ENCODE measurements around the gene NDUFB10.
A peak's percentile ranks its signal among the peaks of the same experiment; 100 is the strongest.
"Not testable (repeated sequence)": the region's sequence is repeated elsewhere in the genome, so short reads cannot be mapped to it uniquely, and the experiment has no call there.

NDUFB10 gene

DNA sequence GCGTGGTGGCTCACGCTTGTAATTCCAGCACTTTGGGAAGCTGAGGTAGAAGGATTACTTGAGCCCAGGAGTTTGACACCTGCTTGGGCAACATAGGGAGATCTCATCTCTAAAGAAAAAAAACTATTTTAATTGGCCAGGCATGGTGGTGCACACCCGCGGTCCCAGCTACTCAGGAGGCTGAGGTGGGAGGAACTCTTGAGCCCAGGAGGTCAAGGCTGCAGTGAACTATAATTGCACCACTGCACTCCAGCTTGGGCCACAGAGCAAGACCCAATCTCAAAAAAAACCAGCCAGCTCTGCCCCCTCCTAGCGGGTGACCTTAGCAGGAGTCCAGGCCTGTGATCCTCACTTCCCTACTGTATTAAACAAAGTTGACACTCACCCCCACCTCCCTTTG lies 35.2 kb upstream of the NDUFB10 start:
- DNase-seq (ENCODE audit: low read depth in 2 of 2), result no peak

DNA sequence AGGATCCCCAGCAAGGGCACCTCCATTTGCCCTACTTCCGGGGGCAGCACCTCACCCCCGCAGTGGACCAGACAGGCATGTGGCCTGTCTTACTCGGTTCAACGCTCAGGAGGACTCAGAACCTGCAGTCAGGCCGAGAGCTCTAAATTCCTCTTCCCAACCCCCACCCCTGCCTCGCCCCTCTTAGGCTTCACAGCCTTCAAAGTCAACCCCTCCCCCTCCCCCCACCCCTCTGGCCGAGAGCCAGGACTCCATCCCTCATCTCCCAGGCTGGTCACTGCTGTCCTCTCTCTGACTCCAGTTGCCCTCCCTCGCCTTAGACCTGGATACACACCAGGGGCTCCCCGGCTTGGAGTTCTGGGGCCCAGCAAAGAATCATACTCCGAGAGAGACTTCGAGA lies 33.1 kb upstream of the NDUFB10 start:
- no peak for DNase-seq (ENCODE audit: low read depth in 2 of 2)

DNA sequence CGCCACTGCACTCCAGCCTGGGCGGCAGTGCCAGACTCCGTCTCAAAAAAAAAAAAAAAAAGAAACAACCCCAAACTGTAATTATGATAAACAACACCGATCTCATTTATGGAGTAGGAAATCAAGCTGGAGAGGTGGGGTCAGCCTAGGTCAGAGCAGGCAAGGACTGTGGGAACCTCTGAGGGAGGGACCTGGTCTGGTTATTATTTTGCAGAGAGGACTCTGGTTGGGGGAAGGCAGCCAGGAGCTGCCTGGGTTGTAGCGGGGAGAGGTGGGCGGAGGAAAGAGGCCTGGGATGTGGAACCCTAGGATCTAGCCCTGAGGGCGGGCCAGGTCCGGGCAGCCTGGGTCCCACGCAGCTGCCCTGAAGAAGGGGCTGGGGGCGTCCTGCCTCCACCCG lies 30.2 kb upstream of the NDUFB10 start:
- DNase-seq (ENCODE audit: low read depth in 2 of 2), result no peak

DNA sequence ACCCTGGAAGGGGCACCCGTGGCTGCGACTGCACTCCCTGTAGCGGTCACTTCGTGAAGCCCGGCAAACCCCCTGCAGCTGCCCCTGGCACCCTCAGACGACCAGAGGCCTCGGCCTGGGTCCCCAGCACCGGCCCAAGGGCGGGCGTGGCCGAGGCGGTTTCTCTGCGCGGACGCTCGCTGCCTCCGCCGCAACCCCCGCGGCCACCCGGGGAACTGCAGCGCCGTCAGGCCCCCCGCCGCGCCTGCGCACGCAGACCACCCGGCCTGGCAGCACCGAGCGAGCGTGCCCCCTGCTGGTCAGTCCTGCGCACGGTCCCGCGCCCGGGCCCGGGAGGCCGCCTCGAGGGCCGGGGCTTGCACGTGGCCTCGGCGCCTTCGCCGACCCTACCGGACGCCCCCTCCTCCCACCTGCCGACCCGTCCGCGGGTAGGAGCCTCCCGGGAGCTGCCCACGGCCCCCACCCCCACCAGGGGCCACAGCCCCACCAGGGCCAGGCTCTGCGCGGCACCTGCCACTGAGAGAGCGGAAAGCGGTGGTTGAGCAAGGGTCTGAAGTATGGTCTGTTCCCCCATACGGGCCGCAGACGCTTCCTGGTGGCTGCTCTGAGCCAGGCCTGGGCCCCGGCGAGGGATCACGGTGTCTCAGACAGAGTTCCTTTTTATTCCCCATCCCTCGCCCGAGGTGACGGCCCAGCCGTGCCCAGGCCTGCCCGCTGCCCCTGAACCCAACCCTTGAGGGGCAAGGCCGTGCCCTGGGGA lies 29.6 kb upstream of the NDUFB10 start:
- DNase-seq (ENCODE audit: low read depth in 2 of 2), result peak; percentile 82 to 89

DNA sequence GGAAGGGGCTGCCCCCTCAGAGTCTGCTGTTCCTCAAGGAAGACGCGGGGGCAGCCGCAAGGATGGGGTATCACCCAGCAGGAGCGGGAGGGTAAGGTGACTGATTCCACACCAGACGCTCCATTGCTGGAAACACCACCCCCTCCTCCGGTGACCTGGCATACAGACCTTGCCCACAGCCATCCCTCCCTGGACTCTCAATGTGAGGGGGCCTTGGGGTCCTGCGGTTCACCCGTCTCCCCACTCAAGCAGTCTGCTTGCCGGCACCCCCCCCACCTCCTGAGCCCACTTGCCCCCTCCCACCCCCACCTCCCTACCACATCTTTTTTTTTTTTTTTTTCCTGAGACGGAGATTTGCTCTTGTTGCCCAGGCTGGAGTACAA lies 29.0 kb upstream of the NDUFB10 start:
- no peak for DNase-seq (ENCODE audit: low read depth in 2 of 2)

DNA sequence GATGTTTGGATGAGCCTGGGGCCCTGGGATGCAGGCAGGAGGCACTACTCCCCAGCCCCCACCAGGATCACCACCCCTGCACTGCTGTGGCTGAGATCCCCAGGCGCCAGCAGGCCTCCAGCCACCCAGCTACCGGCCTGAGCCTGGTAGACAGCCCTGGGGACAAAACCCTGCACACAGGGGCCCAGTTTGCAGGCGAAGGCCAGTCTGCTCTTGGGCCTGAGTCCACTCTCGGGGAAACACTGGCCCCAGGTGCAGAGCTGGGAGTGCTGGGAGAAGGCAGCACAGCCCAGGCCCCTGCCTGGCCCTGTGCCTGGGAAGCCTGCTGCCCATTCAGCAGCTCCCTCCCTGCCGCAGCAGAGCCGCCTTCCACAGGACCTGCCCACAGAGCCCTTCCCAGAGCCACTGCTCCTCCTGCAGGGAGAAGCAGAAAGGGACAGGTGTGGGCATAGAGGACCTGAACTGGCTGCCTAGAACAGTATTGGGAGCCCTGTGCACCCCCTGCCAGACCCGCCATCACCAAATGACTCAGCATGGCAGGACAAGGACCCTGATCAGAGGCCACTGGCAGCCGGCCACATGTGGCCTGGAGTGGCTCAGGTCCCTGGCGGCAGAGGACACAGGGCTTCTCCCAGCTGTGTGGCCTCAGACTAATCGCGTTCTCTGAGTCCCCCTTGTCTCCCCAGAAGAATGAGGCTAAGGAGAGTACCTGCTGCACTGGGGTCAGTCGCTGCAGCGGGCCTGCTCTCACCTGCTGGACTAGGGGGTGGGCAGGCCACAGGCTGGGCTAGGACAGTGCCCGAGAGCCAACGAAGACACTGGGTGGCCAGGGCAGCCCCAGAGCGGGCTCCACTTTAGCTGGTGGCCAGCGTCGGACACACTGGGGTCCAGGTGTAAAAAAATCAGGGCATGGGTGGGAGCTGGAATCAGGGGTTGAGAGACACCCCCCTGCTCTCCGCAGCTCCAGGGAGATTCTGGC lies 27.0 kb upstream of the NDUFB10 start:
- DNase-seq (ENCODE audit: low read depth in 2 of 2), result no peak

DNA sequence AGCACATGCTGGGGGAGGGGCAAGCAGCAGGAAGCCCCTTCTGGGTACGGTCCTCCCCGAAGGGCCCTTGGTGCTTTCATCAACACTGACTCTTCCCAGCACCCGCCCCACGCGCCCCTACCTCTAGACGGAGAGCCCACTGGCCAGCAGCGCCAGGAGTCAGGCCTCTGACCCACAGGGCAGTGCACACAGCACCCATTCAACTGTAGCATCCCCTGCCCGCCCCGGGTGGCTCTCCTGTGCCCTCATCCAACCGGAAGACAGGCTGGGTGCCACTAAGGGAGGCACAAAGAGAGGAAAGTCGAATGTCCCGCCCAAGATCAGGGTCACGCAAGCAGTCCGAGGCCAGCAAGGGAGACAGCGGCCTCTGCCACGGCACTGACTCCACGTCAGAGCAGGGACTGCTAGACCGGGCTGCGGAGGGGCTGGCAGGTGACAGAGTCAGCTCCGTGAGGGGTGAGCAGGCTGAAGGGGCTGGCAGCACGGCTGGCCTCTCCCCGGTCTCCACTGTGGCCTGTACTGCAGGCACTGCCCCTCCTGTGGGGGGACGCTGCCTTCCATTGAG lies 26.2 kb upstream of the NDUFB10 start:
- DNase-seq (ENCODE audit: low read depth in 2 of 2), result no peak

DNA sequence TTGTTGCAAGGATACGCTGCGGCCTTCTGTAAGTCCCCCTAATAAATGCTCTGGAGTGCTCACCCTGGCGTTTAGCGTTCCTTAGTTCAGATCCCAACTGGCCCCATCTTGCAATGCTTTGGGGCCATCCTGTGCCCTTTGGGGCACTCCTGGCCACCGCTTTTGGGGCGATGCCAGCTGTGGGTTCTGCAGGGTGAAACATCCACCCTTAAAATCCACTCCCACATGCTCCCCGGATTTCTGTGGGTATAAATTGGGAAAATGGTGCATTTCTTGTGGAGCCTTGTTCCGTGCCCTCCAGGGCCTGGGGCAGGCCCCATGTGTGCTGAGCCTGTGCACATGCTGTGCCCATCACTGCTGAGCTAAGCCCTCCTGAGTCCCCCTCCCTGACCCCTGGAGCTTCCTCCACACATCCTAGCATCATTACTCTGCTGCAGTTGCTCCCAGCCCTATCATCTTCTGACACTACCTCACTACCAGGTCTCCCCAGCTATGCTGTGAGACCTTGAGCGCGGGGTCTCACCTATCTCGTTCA lies 22.3 kb upstream of the NDUFB10 start:
- no peak for DNase-seq (ENCODE audit: low read depth in 2 of 2)

DNA sequence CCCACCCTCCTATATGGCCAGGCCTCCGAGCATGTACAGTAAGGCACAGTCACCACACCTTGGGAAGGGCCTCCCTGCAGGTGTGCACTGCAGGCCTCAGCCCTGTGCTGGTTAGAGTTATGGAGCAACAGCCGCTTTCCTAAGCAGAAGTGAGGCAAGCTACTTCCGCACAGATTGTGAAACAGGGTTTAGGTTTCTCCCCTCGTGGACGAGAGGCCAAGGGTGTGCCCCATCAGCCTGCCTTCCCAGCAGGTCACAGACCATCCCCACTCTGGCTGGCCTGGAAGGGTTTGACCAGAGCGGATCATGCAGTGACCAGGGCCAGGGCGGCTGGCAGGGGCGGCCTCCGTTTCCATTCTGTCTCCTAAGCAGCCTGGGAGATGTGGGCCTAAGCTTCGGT lies 21.0 kb upstream of the NDUFB10 start:
- DNase-seq (ENCODE audit: low read depth in 2 of 2), result no peak

DNA sequence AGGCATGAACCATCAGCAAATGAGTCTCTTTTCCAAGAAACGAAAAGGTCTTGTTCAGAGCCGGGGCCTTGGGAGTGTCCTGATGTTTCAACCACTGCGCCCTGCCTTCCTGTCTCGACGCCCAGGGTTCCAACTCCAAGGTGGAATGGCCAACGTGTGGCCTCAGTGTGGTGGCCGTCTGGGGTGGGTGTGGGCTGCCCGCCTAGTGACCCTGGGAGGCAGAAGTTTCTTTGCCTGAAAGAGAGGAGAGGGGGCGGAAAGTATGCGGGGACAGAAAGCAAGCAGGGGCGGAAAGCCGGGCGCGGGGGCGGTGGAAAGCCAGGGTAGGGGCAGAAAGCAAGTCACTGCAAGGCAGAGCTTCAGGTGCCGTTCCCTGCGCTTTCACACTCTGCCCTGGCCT lies 20.4 kb upstream of the NDUFB10 start:
- no peak for DNase-seq (ENCODE audit: low read depth in 2 of 2)

DNA sequence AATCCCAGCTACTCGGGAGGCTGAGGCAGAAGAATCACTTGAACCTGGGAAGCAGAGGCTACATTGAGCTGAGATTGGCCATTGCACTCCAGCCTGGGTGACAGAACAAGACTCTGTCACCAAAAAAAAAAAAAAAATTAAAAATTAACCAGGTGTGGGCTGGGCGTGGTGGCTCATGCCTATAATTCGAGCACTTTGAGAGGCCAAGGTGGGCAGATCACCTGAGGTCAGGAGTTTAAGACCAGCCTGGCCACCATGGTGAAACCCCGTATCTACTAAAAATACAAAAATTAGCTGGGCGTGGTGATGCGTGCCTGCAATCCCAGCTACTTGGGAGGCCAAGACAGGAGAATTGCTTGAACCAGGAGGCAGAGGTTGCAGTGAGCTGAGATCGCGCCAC lies 19.5 kb upstream of the NDUFB10 start:
- DNase-seq (ENCODE audit: low read depth in 2 of 2), result not testable (repeated sequence)

DNA sequence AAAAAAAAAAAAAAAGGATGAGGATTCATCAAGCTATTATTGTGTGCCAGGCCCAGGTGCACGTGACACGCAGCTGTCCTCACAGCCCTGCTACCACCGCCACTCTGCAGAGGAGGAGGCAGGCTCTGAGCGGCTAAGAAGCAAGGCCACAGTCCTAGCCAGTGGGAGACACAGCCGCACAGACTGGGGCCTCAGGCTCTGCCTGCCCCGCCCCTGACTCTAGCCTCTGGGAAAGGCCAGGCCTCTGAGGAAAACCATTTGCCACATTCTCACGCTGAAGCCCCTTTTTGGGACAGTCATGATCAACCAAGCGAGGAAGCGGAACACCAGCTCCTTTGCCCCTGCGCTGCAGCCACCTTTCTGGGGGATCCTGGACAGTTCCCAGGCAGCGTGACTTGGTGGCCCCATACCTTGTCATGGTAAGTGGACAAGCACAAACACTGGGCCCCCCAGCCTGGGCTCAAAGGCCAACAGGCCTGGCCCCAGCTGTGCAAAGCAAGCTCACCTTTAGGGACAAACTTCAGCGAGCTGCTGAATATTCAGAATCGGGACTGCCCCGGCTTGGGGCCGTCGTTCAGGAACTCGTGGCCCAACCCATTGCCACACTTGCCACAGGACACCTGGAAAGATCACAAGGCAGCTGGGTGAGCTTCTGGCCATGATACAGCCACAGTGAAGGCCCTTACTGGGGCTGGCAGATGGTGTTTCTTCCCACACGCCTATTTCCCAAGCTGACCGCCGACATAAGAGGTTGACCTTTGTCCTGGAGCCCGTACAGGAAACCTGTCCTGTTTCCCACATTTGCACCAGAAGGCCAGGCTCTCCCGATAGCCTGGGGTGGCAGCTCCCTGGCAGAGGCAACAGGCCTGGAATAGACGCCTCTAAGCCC lies 18.8 kb upstream of the NDUFB10 start:
- no peak for DNase-seq (ENCODE audit: low read depth in 2 of 2)

DNA sequence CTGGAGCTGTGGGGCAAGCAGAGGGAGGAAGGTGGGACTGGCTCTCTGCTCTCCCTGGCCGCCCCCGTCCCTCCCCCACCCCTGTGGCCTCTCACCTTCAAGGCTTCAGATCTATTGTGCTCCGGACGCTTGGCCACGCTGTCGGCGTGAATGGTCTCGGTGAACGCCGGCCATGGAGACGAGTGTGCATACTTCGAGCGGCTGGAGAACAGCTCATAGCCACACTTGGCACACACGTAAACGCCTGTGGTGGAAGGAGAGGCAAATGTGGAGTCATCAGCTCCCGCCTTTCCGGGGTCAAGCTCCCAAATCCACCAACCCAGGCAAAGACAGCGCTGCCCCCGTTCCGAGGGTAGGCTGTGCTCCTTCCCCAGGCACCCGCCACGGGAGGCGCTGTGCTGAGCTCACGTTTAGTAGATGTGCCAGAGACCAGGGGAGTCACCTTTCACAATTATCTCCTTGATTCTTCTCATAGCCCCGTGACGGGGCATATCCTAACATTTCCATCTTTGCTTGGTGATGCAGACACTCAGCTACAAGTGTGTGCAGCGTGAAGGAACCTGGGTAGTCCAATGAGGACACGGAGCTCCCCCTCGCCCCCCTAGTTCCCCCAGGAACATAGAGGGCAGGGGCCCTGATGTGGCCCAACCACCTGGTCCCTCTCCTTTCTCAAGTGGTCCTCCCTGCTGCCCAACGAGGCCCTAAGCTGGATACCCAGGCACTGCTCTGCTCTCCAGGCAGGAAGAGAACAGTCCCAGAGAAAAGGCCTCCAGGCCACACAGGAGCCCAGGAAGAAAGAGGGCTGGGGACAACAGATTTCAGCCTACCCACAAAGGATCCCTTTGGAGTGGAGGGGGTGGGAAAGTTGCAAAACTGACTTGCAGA lies 17.9 kb upstream of the NDUFB10 start:
- DNase-seq (ENCODE audit: low read depth in 2 of 2), result no peak

DNA sequence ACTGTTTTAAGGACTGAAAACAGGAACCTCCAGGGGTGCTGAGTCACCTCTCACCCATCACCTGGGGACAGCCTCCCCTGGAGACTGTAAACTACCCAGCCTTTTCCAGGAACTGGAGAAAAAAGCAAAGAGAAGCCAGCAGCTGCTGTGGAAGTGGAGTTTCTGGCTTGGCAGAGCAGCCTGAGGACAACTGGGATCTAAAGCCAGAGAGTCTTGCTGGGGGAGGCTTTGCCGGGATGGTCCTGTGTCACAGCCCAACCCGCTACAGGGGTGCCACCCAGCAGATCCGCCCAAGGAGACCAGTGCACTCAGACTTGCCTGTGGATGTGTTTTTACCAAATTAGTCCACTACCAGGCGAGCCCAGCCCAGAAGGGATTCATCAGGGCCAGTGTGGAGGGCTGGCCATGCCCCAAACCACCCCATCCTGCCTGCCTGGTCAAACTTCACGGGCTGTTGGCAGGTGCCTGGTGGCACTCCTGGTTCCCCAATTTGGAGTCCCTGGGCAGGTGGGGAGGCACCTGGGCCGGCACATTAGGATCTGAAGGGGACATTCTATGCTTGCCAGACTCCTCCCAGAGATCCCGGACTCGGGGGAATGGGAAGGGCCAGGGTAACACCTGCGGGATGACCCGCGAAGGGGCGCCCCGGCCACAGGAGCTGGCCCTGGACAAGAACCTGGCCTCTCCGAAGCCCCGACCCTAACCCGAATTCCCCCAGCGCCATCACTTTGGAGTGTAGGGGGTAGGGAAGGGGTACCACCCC lies 17.1 kb upstream of the NDUFB10 start:
- DNase-seq (ENCODE audit: low read depth in 2 of 2), result no peak

DNA sequence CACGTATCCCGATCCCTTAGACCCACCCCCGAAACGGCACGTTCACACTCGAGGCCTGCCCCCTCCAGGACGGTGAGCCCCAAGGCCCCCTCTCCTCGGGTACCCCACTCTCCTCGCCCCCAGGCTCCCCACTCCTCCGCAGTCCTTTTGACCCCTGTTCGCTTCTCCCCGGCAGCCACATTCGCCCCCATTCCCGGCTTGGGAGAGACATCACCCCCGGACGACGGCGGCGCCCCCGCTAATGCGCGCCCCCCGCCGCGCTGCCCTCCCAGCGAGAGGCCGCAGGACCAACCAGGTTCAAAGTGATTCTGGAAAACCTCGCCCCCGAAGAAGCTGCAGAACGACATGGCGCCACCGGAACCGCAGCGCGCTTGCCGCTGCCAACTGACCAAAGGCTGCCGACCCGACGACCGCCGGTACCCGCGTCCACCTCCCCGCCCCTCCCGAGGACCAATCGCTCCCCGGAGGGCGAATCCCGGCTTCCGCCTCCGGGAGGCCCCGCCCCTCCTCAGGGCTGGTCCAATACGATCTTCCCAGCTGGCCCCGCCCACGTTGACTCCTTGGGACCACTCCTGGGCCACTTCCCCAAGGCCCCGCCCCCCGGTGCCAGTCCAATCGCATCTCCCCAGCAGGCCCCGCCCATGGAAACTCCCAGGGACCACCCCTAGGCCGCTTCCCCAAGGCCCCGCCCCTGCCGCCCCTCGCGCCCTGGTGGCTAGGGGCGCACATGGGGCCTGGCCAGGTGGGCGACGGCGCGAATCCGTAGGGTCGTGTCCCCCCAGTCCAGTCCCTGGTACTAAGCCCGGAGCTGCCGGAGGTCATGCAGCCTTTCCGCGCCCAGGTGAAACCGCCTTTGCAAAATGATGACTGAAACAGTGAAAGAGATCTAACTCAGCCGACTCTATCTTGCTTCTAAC lies 16.3 kb upstream of the NDUFB10 start, which contains the start of gene MSRB1:
Gene MSRB1, minus strand, starts transcription at position 390 of the 917 bp plus-strand sequence. Its CDS starts 43 bp downstream, at position 347.
- DNase-seq (ENCODE audit: low read depth in 2 of 2), result peak; percentile 99 to 100

DNA sequence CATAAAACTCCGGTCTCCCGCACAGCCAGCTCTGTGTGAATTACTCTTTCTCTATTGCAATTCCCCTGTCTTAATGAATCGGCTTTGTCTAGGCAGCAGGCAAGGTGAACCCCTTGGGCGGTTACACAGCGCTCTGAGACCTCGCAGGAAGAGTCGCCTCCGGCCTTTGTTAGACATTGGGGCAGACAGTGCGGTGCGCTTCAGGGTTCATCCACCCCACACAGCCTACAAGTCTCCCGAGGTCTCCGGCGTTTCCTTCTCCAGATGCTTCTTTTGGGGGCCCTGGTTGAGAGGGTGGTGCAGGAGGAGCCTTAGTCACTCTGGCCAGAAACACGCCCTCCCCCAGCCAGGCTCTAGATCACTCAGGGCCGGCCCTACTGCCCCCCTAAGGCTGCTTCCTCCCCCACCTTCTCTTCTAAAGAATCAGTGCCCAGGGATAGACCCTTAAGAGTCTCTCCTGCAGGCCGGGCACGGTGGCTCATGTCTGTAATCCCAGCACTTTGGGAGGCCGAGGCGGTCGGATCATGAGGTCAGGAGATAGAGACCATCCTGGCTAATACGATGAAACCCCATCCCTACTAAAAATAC lies 14.6 kb upstream of the NDUFB10 start:
- DNase-seq (ENCODE audit: low read depth in 2 of 2), result no peak

DNA sequence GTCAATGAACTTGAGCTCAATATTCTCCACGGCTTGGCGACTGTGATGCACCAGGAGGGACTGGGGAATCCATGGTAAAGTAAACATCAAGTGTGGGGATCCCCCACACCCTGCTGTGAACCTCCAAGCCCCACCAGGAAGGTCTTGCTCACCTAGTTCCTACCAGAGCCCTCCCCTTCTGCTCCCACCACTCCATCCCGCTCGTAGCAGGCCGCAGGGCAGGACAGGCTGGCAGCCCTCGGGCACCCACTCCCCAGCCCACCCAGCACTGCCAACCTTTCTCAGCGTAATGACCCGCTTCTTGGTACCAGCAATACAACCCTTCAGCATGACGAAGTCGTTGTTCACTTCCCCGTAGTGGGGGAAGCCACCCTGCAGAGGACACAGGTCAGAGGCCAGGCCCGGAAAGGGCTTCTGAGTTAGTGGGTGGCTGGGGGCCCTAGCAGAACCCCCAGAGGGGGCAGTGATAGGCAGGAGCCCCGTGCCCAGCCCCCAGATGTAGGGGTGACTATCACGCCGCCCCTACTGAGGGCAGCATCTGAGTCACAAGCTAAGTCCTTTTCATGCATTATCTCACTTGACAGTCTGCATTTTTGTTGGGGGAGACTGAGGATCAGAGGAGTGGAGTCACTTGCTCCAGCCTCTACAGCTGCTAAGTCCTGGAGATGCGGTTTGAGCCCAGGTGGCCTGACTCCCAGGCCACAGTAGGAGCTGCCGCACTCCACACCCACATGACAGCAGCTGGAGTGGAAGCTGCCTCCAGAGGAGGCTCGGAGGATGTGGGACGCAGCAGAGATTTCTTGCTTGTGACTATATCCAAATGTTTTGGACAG lies 13.6 kb upstream of the NDUFB10 start:
- no peak for DNase-seq (ENCODE audit: low read depth in 2 of 2)

Measured in stimulated activated CD4-positive, alpha-beta T cell treated with anti-CD3 and anti-CD28 coated beads, Interleukin-15, amount 100 ng/mL, for 48 hours (primary cell).